Trophoblast cell (in vitro differentiated cells and primary cell): ENCODE measurements around the gene PBX1.
A peak's percentile ranks its signal among the peaks of the same experiment; 100 is the strongest.

ENCODE experiments used
- DNase-seq, 2 donors: peaks; one replicate each; pipeline ENCODE4 v3.0.0-alpha.2; 2016
- H2AFZ ChIP-seq: 2 replicates; pipeline ENCODE4 v1.6.1; 2013; ENCODE audit warnings: low read length, moderate library complexity, mild to moderate bottlenecking; ENCODE audit not compliant: insufficient read depth, poor library complexity
- H2AK5ac ChIP-seq: 2 replicates; pipeline ENCODE4 v1.6.1; 2013; ENCODE audit warnings: mild to moderate bottlenecking, low read length
- H2BK120ac ChIP-seq: 2 replicates; pipeline ENCODE4 v1.6.1; 2013; ENCODE audit warnings: low read length, mild to moderate bottlenecking, moderate library complexity; ENCODE audit not compliant: insufficient read depth, poor library complexity
- H2BK12ac ChIP-seq: 2 replicates; pipeline ENCODE4 v1.6.1; 2013; ENCODE audit warnings: mild to moderate bottlenecking, low read length, moderate library complexity
- H2BK5ac ChIP-seq: 2 replicates; pipeline ENCODE4 v1.6.1; 2013; ENCODE audit warnings: low read length, low read depth, moderate library complexity, mild to moderate bottlenecking; ENCODE audit not compliant: poor library complexity
- H3K14ac ChIP-seq: 2 replicates; pipeline ENCODE4 v1.6.1; 2013; ENCODE audit warnings: mild to moderate bottlenecking, low read length
- H3K18ac ChIP-seq: 2 replicates; pipeline ENCODE4 v1.6.1; 2013; ENCODE audit warnings: mild to moderate bottlenecking, low read length
- H3K23ac ChIP-seq: 2 replicates; pipeline ENCODE4 v1.6.1; 2013; ENCODE audit warnings: low read length
- H3K27ac ChIP-seq: 2 replicates; pipeline ENCODE4 v1.5.1; 2013; ENCODE audit warnings: low read depth, mild to moderate bottlenecking, inconsistent platforms, low read length, moderate library complexity
- H3K27me3 ChIP-seq: 2 replicates; pipeline ENCODE4 v1.6.1; 2013; ENCODE audit warnings: inconsistent platforms, mild to moderate bottlenecking, low read length, moderate library complexity; ENCODE audit not compliant: insufficient read depth
- H3K36me3 ChIP-seq, 2 experiments: 1 replicate in 1 of 2; 2 replicates in 1 of 2; pipeline ENCODE4 v1.6.1; 2013; ENCODE audit warnings: low read length in 2 of 2, mild to moderate bottlenecking in 2 of 2, moderate library complexity in 1 of 2; ENCODE audit not compliant: insufficient read depth in 2 of 2, control insufficient read depth in 1 of 2
- H3K4ac ChIP-seq: 2 replicates; pipeline ENCODE4 v1.6.1; 2013; ENCODE audit warnings: low read depth, mild to moderate bottlenecking, low read length, moderate library complexity
- H3K4me1 ChIP-seq, 2 experiments: 1 replicate in 1 of 2; 2 replicates in 1 of 2; pipeline ENCODE4 v1.6.1; 2013; ENCODE audit warnings: low read length in 2 of 2, mild to moderate bottlenecking in 2 of 2, moderate library complexity in 1 of 2; ENCODE audit not compliant: insufficient read depth in 2 of 2, control insufficient read depth in 1 of 2
- H3K4me2 ChIP-seq: 2 replicates; pipeline ENCODE4 v1.6.1; 2013; ENCODE audit warnings: inconsistent platforms, mild to moderate bottlenecking, low read length, moderate library complexity
- H3K4me3 ChIP-seq: 2 replicates; pipeline ENCODE4 v1.5.1; 2013; ENCODE audit warnings: mild to moderate bottlenecking, low read depth, low read length, inconsistent platforms
- H3K79me1 ChIP-seq: one replicate; pipeline ENCODE4 v1.6.1; 2013; ENCODE audit warnings: low read length
- H3K79me2 ChIP-seq: 2 replicates; pipeline ENCODE4 v1.6.1; 2013; ENCODE audit warnings: low read length, mild to moderate bottlenecking; ENCODE audit not compliant: control insufficient read depth, insufficient read depth, poor library complexity
- H3K9ac ChIP-seq: 2 replicates; pipeline ENCODE4 v1.6.1; 2013; ENCODE audit warnings: mild to moderate bottlenecking, low read length
- H3K9me3 ChIP-seq: 2 replicates; pipeline ENCODE4 v1.6.1; 2013; ENCODE audit warnings: low read depth, mild to moderate bottlenecking, control low read depth, inconsistent platforms, low read length; ENCODE audit not compliant: insufficient read depth
- H4K12ac ChIP-seq: 2 replicates; pipeline ENCODE4 v1.6.1; 2013; ENCODE audit warnings: low read depth, mild to moderate bottlenecking, low read length, moderate library complexity
- H4K8ac ChIP-seq: 2 replicates; pipeline ENCODE4 v1.6.1; 2013; ENCODE audit warnings: low read depth, mild to moderate bottlenecking, low read length, moderate library complexity
- H4K91ac ChIP-seq: one replicate; pipeline ENCODE4 v1.6.1; 2013; ENCODE audit warnings: low read depth, mild to moderate bottlenecking, low read length, moderate library complexity
- WGBS: extraction: QIAGEN DNeasy Blood & Tissue Kit; methylation state at CpG from one replicate; pipeline ENCODE4 v1.1.7; 2013; ENCODE audit warnings: missing lambda C conversion rate; ENCODE audit not compliant: insufficient read length, insufficient coverage; ENCODE audit errors: extremely low coverage; 5-methylcytosine and 5-hydroxymethylcytosine counted together

The PBX1 gene

DNA sequence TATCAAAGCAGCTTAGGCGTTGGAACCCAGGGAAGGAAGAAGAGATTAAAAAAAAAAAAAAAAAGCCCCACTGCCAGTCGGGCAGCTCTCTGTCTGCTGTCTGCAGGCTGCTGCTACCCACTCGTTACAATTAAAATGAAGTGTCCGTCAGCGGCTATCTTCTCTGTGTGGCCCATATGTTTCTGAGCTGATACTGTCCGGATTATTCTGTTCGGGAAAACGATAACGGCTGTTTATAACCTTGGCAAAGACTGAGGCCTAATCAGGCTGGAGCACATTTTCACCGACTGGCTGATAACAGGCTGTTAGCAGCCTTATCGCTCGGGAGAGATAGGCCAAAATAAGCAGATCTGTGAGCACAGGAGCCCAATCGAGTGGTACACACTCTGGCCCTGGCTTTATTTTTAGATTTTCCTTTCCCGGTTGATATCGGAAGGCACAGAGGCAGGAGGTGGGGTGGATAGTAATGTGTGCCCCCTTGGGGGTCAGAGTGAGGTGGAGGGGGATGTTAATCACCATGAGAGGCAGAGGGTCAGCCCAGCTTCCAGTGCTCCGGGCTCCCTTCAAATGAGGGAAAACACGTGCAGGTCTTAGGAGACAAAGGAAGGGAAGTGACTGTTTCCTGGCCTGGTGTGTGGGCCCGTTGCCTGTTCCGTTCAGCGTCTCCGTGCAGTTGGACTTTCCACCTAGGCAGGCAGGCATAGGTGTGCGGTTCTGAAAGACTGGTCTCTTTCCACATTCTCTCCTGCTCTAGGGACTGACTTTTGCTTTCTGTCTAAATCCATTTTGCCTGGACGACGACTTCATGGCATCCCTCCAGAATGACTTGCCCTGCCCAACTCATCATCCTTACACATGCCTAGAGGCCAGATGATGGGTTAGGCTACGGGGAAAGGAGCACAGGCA lies 153.4 kb downstream of the PBX1 start:
- Histone ChIP-seq H3K4me3 (no peak overlapping the region), H3K27ac (no peak overlapping the region), H3K79me1 (peaks cover 14% of the 10 kb centered on the region), H4K12ac (no peak overlapping the region), H3K27me3 (no peaks in the 10 kb centered on the region), H3K4ac (peak overlapping the region; percentile 50), H2BK5ac (no peak overlapping the region), H3K9ac (no peak overlapping the region), H4K91ac (no peak overlapping the region), H3K9me3 (peaks cover 1% of the 10 kb centered on the region), H2AFZ (no peak overlapping the region), H4K8ac (no peak overlapping the region), H3K36me3 (peaks cover 0 to 6% of the 10 kb centered on the region in 2 experiments), H2BK120ac (no peak overlapping the region), H3K14ac (no peak overlapping the region), H2AK5ac (no peak overlapping the region), H3K4me2 (no peak overlapping the region), H3K23ac (no peak overlapping the region), H3K79me2 (peaks cover 3% of the 10 kb centered on the region), H2BK12ac (no peak overlapping the region), H3K4me1 (peaks cover 14 to 15% of the 10 kb centered on the region in 2 experiments), H3K18ac (peak overlapping the region; percentile 74)
- no peak for DNase-seq
- WGBS = no CpG with 5 or more reads among the region's 25 CpGs

- H3K36me3 ChIP-seq = peaks cover 0 to 6% of the 10 kb centered on the region in 2 experiments
- no peak overlapping the region for H2AFZ ChIP-seq
- H2BK12ac ChIP-seq = no peak overlapping the region
- H3K4me2 ChIP-seq = no peak overlapping the region
- peaks cover 7% of the 10 kb centered on the region for H3K79me1 ChIP-seq
- no peak overlapping the region for H2AK5ac ChIP-seq
- no peak overlapping the region for H3K27ac ChIP-seq
- H3K9me3 ChIP-seq = peaks cover 1% of the 10 kb centered on the region
- H3K4me1 ChIP-seq = peaks cover 8% of the 10 kb centered on the region in 2 experiments
- no peaks in the 10 kb centered on the region for H3K27me3 ChIP-seq
- no peak overlapping the region for H4K12ac ChIP-seq
- H4K8ac ChIP-seq = no peak overlapping the region
- no peak overlapping the region for H3K23ac ChIP-seq
- peaks cover 3% of the 10 kb centered on the region for H3K79me2 ChIP-seq
- DNase-seq = no peak
- H3K18ac ChIP-seq = no peak overlapping the region
- H3K4ac ChIP-seq = no peak overlapping the region
- no peak overlapping the region for H4K91ac ChIP-seq
- H2BK120ac ChIP-seq = no peak overlapping the region
- H3K4me3 ChIP-seq = no peak overlapping the region
- H2BK5ac ChIP-seq = no peak overlapping the region
- no peak overlapping the region for H3K9ac ChIP-seq
- no CpG with 5 or more reads among the region's 5 CpGs for WGBS
- no peak overlapping the region for H3K14ac ChIP-seq
Observed at GRCh38 chr1:164713456-164714207, 154.6 kb downstream of the PBX1 start.

DNA sequence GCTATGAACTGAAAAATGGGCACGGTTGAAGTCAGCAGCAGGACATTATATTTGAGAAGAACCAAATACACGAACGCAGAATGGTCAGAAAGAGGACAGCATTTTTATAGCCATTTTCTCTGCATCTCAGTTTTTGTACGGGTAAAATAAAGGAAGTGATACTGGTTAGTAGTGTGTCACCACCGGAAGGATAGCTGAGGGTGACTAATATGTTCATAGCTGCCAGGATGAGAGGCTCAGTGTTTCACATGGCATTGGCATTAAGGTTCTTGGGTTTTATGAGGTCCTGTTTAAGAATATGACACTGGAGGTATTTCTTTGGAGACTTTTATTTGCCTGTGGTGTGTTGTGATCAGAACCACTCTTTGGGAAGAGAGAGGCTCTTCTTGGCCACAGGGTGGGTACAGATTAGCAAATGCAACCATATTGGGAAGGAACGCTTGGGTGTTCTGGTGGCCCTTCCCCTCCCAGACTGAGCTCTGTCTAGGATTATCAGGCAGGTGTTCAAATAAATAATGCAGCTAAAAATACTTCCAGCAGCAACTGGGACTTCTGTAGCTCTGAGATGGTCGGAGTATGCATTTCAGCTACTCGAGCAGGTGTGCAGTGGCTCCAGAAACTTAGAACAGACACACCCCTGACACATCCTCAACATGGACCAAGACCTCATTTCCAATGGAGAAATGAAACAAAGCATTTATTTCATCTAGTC lies 158.2 kb downstream of the PBX1 start:
- H3K27me3 ChIP-seq = no peaks in the 10 kb centered on the region
- no peak overlapping the region for H4K8ac ChIP-seq
- H3K4ac ChIP-seq = no peak overlapping the region
- no peak overlapping the region for H3K27ac ChIP-seq
- WGBS = no CpG with 5 or more reads among the region's 8 CpGs
- no peaks in the 10 kb centered on the region for H3K79me2 ChIP-seq
- H3K18ac ChIP-seq = no peak overlapping the region
- H3K79me1 ChIP-seq = peaks cover 8% of the 10 kb centered on the region
- peak in 1 of 2 donors; percentile 22 for DNase-seq
- H3K9ac ChIP-seq = no peak overlapping the region
- no peak overlapping the region for H3K4me2 ChIP-seq
- H3K4me1 ChIP-seq = peaks cover 4 to 18% of the 10 kb centered on the region in 2 experiments
- no peak overlapping the region for H2AFZ ChIP-seq
- H3K9me3 ChIP-seq = no peaks in the 10 kb centered on the region
- H2AK5ac ChIP-seq = no peak overlapping the region
- no peak overlapping the region for H3K23ac ChIP-seq
- no peak overlapping the region for H2BK120ac ChIP-seq
- H4K91ac ChIP-seq = no peak overlapping the region
- H3K4me3 ChIP-seq = no peak overlapping the region
- H3K36me3 ChIP-seq = peaks cover 0 to 3% of the 10 kb centered on the region in 2 experiments
- H3K14ac ChIP-seq = no peak overlapping the region
- no peak overlapping the region for H2BK5ac ChIP-seq
- H4K12ac ChIP-seq = no peak overlapping the region
- no peak overlapping the region for H2BK12ac ChIP-seq

GRCh38 chr1:164718821-164719220 lies 159.8 kb downstream of the PBX1 start:
- H3K4ac ChIP-seq = no peak overlapping the region
- H3K27me3 ChIP-seq = no peaks in the 10 kb centered on the region
- no peak overlapping the region for H3K14ac ChIP-seq
- H4K91ac ChIP-seq = no peak overlapping the region
- no peaks in the 10 kb centered on the region for H3K79me2 ChIP-seq
- no peak overlapping the region for H3K23ac ChIP-seq
- no peak overlapping the region for H4K8ac ChIP-seq
- H3K4me3 ChIP-seq = no peak overlapping the region
- peaks cover 4 to 15% of the 10 kb centered on the region in 2 experiments for H3K4me1 ChIP-seq
- peaks cover 7% of the 10 kb centered on the region for H3K79me1 ChIP-seq
- H3K27ac ChIP-seq = no peak overlapping the region
- no CpG with 5 or more reads among the region's 1 CpG for WGBS
- H2AK5ac ChIP-seq = no peak overlapping the region
- no peaks in the 10 kb centered on the region for H3K36me3 ChIP-seq
- H4K12ac ChIP-seq = no peak overlapping the region
- H2BK12ac ChIP-seq = peak overlapping the region; percentile 24
- no peak overlapping the region for H3K9ac ChIP-seq
- H3K18ac ChIP-seq = no peak overlapping the region
- no peak overlapping the region for H2AFZ ChIP-seq
- H2BK5ac ChIP-seq = no peak overlapping the region
- H3K4me2 ChIP-seq = no peak overlapping the region
- peaks cover 1% of the 10 kb centered on the region for H3K9me3 ChIP-seq
- DNase-seq = no peak
- no peak overlapping the region for H2BK120ac ChIP-seq
